ENCODE data around the gene DOCK3. TPM values are rescaled to one million over a fixed set of nuclear protein-coding genes. Genes with fewer than 3 reads are reported as not detected.

The DOCK3 gene
- total RNA-seq, 1 experiment from 2014 or later: 5.6 TPM

- Mint-ChIP-seq H3K4me3 (no peak overlapping the region), H3K27me3 (ENCODE audit: low read depth) (peaks cover 11% of the 10 kb centered on the region), H3K36me3 (peaks cover 24% of the 10 kb centered on the region), H3K27ac (no peak overlapping the region), H3K4me1 (no peaks in the 10 kb centered on the region), H3K9me3 (peaks cover 33% of the 10 kb centered on the region)
- no peak for DNase-seq (ENCODE audit: low spot score)
- POLR2A ChIA-PET: no interaction called here
- no peak for ATAC-seq
- CTCF ChIA-PET: no interaction called here
- TF ChIP-seq MYBL2 (CRISPR knock-in tag; IDR thresholded peaks at IDR 0.05): no peak
- TF ChIP-seq AR (CRISPR knock-in tag; IDR thresholded peaks at IDR 0.05): no peak
- TF ChIP-seq USF2 (CRISPR knock-in tag; IDR thresholded peaks at IDR 0.05): no peak
- TF ChIP-seq FOXJ3 (CRISPR knock-in tag; IDR thresholded peaks at IDR 0.05; ENCODE audit: borderline replicate concordance): no peak
- TF ChIP-seq MLX (CRISPR knock-in tag; IDR thresholded peaks at IDR 0.05): no peak
- TF ChIP-seq ZNF121 (CRISPR knock-in tag; IDR thresholded peaks at IDR 0.05): no peak
- TF ChIP-seq ELF4 (CRISPR knock-in tag; IDR thresholded peaks at IDR 0.05; ENCODE audit: low read depth): no peak
- no peak for TF ChIP-seq ZNF416 (CRISPR knock-in tag; IDR thresholded peaks at IDR 0.05)
- TF ChIP-seq RELA (CRISPR knock-in tag; IDR thresholded peaks at IDR 0.05; ENCODE audit: borderline replicate concordance): no peak
- no peak for TF ChIP-seq ZNF263 (CRISPR knock-in tag; IDR thresholded peaks at IDR 0.05; ENCODE audit: low read depth)
- TF ChIP-seq ZNF512 (CRISPR knock-in tag; IDR thresholded peaks at IDR 0.05; ENCODE audit: borderline replicate concordance): no peak
- TF ChIP-seq, protein P1, sequence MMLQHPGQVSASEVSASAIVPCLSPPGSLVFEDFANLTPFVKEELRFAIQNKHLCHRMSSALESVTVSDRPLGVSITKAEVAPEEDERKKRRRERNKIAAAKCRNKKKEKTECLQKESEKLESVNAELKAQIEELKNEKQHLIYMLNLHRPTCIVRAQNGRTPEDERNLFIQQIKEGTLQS (CRISPR knock-in tag; conservative IDR thresholded peaks at IDR 0.05): no peak
Observed at GRCh38 chr3:51106242-51106876, 431.6 kb downstream of the DOCK3 start.

DNA sequence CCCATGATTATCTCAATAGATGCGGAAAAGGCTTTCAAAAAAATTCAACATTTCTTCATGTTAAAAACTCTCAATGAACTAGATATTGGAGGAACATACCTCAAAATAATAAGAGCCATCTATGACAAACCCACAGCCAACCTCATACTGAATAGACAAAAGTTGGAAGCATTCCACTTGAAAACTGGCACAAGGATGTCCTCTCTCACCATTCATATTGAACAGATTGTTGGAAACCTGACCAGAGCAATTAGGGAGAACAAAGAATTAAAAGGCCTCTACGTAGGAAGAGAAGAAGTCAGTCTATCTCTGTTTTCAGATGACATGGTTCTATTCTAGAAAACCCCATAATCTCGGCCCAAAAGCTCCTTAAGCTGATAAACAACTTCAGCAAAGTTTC lies 435.9 kb downstream of the DOCK3 start:
- POLR2A ChIA-PET: no interaction called here
- TF ChIP-seq KAT7 (CRISPR knock-in tag; IDR thresholded peaks at IDR 0.05; ENCODE audit: borderline replicate concordance): no peak
- TF ChIP-seq ZNF423 (CRISPR knock-in tag; IDR thresholded peaks at IDR 0.05): no peak
- TF ChIP-seq NR2C2 (CRISPR knock-in tag; IDR thresholded peaks at IDR 0.05): no peak
- TF ChIP-seq ZBTB43 (CRISPR knock-in tag; IDR thresholded peaks at IDR 0.05): no peak
- TF ChIP-seq GTF2I (CRISPR knock-in tag; conservative IDR thresholded peaks at IDR 0.05): no peak
- TF ChIP-seq ZNF263 (CRISPR knock-in tag; IDR thresholded peaks at IDR 0.05; ENCODE audit: low read depth): no peak
- no peak for TF ChIP-seq IRF2 (CRISPR knock-in tag; IDR thresholded peaks at IDR 0.05; ENCODE audit: borderline replicate concordance, low read depth)
- no peak for TF ChIP-seq AR (CRISPR knock-in tag; IDR thresholded peaks at IDR 0.05)
- no peak for TF ChIP-seq HMGA2 (CRISPR knock-in tag; IDR thresholded peaks at IDR 0.05)
- no peak for TF ChIP-seq ZNF121 (CRISPR knock-in tag; IDR thresholded peaks at IDR 0.05)
- TF ChIP-seq ZMAT4 (CRISPR knock-in tag; IDR thresholded peaks at IDR 0.05): no peak
- no peak for TF ChIP-seq CREB1 (CRISPR knock-in tag; IDR thresholded peaks at IDR 0.05)
- no peak for TF ChIP-seq ETV6 (CRISPR knock-in tag; IDR thresholded peaks at IDR 0.05)
- no peak for TF ChIP-seq NR1H2 (CRISPR knock-in tag; IDR thresholded peaks at IDR 0.05)

More for the DNA sequence above, 435.9 kb downstream of the DOCK3 start:
- Mint-ChIP-seq H3K27me3 (ENCODE audit: low read depth) (peaks cover 13% of the 10 kb centered on the region), H3K36me3 (peaks cover 24% of the 10 kb centered on the region), H3K27ac (no peak overlapping the region), H3K4me3 (no peak overlapping the region), H3K9me3 (peaks cover 50% of the 10 kb centered on the region), H3K4me1 (no peaks in the 10 kb centered on the region)
- ATAC-seq (no peak), DNase-seq (ENCODE audit: low spot score) (no peak)
- CTCF ChIA-PET: interaction anchor here (2.8 kb wide), 1 partner anchor 10 kb away, joined by 11 read pairs; no protein-coding TSS in a partner anchor

Measured in WTC11 (cell line).